ENCODE data around the gene DGKB. TPM values are rescaled to one million over a fixed set of nuclear protein-coding genes. Genes with fewer than 3 reads are reported as not detected.

The DGKB gene
- total and polyA plus RNA-seq, 8 donors, result 0.16 to 1.3 (median 0.40) TPM

DNA sequence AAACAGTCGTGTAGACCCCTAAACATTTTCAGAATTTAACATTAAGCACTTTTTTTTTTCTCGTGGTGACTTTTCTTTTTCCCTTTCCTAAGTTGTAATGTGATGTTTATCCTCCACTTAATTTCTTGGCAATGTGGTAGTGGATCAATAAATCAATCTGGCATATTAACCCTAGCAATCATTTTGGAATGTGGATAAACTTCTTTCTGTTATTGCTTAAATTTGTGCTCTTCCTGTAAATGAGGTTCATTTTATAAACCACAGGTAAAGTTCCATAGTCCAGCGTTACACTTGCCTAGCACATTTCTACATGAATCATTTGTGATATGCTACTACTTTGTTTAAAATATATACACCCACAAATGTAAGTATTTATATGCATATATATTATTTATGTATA is 665.7 kb downstream of the DGKB start:
- Histone ChIP-seq H3K9me3 (no peaks in the 10 kb centered on the region), H3K27me3 (no peaks in the 10 kb centered on the region), H3K27ac (no peak overlapping the region), H3K36me3 (no peaks in the 10 kb centered on the region), H3K4me1 (no peaks in the 10 kb centered on the region), H3K4me3 (no peak overlapping the region)
- TF ChIP-seq, protein P1, sequence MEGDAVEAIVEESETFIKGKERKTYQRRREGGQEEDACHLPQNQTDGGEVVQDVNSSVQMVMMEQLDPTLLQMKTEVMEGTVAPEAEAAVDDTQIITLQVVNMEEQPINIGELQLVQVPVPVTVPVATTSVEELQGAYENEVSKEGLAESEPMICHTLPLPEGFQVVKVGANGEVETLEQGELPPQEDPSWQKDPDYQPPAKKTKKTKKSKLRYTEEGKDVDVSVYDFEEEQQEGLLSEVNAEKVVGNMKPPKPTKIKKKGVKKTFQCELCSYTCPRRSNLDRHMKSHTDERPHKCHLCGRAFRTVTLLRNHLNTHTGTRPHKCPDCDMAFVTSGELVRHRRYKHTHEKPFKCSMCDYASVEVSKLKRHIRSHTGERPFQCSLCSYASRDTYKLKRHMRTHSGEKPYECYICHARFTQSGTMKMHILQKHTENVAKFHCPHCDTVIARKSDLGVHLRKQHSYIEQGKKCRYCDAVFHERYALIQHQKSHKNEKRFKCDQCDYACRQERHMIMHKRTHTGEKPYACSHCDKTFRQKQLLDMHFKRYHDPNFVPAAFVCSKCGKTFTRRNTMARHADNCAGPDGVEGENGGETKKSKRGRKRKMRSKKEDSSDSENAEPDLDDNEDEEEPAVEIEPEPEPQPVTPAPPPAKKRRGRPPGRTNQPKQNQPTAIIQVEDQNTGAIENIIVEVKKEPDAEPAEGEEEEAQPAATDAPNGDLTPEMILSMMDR (IDR thresholded peaks at IDR 0.05), result no peak
- ATAC-seq (peak in 3 of 4 donors; percentile 14 to 55 (median 46)), DNase-seq (no peak), FAIRE-seq (no peak)
- intact Hi-C loops (cut with DNase I), result no loop called here
- 14 to 25% methylated on average over 3 of the region's 3 CpGs for WGBS, 2 donors

DNA sequence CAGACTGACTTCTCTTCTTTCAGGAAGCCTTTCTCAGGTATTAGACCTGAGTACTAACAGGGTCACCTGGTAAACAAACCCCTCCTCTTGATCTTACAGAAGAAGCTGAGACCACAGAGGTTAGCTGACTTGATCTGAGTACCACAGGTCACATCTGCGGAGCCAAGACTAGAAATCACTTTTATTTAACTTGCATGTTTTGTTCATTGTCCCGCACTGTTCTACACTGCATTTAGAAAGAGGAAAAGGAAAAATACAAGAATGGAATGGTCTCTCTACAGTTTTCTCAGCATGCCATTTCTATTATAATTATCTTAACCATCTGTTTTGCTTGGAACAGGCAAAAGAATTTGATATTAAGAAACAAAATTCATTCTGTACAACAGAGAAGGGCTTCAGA is 667.5 kb downstream of the DGKB start:
- no peak for FAIRE-seq
- no peak for ATAC-seq
- intact Hi-C loops (cut with DNase I), result no loop called here

DNA sequence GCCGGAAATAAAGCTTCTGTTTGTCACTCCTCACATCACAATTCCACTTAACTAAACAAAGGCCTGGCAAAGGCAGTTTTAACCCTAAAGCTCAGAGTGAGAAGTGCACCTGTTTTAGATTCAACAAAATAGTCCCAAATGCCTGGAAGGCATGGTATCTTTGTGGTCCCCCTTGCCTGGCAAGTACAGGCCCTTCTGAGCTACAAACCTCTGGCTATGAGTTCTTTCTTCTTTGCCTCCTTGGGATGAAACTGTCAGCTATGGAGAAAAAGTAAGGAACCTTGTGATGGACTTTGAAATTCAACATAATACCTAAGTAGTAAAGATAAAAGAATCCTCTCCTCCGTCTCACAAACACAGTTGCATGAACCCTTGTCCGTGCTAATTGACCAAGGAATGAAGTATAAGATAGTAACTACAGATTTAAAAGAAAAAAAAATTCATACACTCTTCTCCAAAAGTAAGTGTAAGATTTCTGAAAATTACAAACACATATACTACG is 668.6 kb downstream of the DGKB start:
- intact Hi-C loops (cut with DNase I), result no loop called here
- no peak for FAIRE-seq
- TF ChIP-seq, protein P1 (IDR thresholded peaks at IDR 0.05), result no peak
- no peak for ATAC-seq
- H3K9me3 ChIP-seq, result no peaks in the 10 kb centered on the region
- DNase-seq, result no peak
- H3K27me3 ChIP-seq, result no peaks in the 10 kb centered on the region
- WGBS, 2 donors, result 41 to 45% methylated on average over 4 of the region's 4 CpGs
- no peak overlapping the region for H3K27ac ChIP-seq
- no peak overlapping the region for H3K4me3 ChIP-seq
- H3K36me3 ChIP-seq, result no peaks in the 10 kb centered on the region
- H3K4me1 ChIP-seq, result no peaks in the 10 kb centered on the region

More for the DNA sequence above, 667.5 kb downstream of the DGKB start:
- no peaks in the 10 kb centered on the region for H3K36me3 ChIP-seq
- 87% methylated on average over 2 of the region's 2 CpGs for WGBS, 2 donors
- DNase-seq, result no peak
- H3K4me3 ChIP-seq, result no peak overlapping the region
- H3K27ac ChIP-seq, result no peak overlapping the region
- no peaks in the 10 kb centered on the region for H3K4me1 ChIP-seq
- TF ChIP-seq, protein P1 (IDR thresholded peaks at IDR 0.05), result no peak
- H3K9me3 ChIP-seq, result no peaks in the 10 kb centered on the region
- no peaks in the 10 kb centered on the region for H3K27me3 ChIP-seq

DNA sequence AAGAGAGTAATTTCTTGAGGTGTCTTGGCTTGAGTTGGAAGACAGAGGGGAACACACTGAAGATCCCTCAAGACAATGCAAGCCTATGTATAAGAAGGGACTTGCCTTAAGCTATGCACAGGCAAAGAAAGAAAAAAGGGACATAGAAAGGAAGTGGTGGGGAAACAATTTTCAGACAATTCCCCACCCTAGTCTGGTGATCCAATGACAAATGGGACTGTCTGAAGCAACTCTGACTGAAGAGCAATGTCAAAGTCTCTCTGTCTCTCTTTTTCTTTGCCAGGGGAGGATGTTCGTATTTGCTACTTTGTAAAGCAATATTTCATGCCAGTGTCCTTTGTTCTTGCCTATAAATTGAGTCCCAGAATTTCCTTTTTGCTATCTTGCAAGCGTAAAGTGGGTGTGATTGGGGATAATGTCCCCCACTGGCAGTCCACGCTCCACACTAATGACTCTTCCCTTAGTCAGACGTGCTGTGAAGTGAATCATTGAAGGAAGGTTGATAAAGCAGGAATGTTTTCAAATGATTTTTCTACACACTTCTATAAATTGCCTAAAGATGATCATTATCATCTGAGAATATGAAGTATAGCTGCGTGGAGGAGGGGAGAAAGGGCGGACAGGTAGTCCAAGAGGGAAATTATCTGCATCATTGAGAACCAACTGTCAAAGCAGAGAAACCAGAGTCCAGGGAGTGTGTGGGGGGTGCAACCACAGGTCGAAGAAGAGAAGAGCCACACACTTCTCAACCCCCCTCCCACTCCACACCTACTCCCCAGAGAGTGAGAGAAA is 669.3 kb downstream of the DGKB start:
- DNase-seq (no peak), FAIRE-seq (no peak), ATAC-seq (peak in 2 of 4 donors; percentile 16 to 34)
- TF ChIP-seq, protein P1 (IDR thresholded peaks at IDR 0.05), result no peak
- H3K36me3 ChIP-seq, result no peaks in the 10 kb centered on the region
- no peaks in the 10 kb centered on the region for H3K4me1 ChIP-seq
- H3K27ac ChIP-seq, result no peak overlapping the region
- no peak overlapping the region for H3K4me3 ChIP-seq
- H3K27me3 ChIP-seq, result no peaks in the 10 kb centered on the region
- intact Hi-C loops (cut with DNase I), result no loop called here
- WGBS, 2 donors, result 46 to 56% methylated on average over 7 of the region's 7 CpGs
- no peaks in the 10 kb centered on the region for H3K9me3 ChIP-seq

DNA sequence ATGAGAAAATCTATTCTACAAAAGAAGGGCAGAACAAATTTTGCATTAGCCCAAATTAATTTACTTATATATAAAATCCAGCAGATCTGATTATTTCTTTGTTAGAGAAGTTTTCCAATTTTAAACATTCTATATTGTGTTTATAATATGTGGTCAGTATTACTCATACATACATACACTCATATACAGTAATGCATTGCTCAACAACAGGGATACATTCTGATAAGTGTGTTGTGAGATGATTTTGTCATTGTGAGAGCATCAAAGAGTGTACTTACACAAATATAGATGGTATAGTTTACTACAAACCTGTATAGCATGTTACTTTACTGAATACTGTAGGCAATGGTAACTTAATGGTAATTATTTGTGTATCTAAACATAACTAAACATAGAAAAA is 673.5 kb downstream of the DGKB start:
- TF ChIP-seq, protein P1 (IDR thresholded peaks at IDR 0.05), result no peak
- intact Hi-C loops (cut with DNase I), result no loop called here
- no peak overlapping the region for H3K27ac ChIP-seq
- no peak overlapping the region for H3K4me3 ChIP-seq
- ATAC-seq (no peak), FAIRE-seq (no peak), DNase-seq (no peak)
- H3K4me1 ChIP-seq, result no peaks in the 10 kb centered on the region
- no peaks in the 10 kb centered on the region for H3K27me3 ChIP-seq
- no peaks in the 10 kb centered on the region for H3K36me3 ChIP-seq
- H3K9me3 ChIP-seq, result no peaks in the 10 kb centered on the region
